ENCODE results near the gene GPR161. TPM values are rescaled to one million over a fixed set of nuclear protein-coding genes. Genes with fewer than 3 reads are reported as not detected.
A peak's percentile ranks its signal among the peaks of the same experiment; 100 is the strongest.
"Not testable (repeated sequence)": the region's sequence is repeated elsewhere in the genome, so short reads cannot be mapped to it uniquely, and the experiment has no call there.

The GPR161 gene
- total and polyA plus RNA-seq, 4 donors, result 6.0 to 19.8 (median 13.8) TPM

- H3K4me1 ChIP-seq (ENCODE audit: control insufficient read depth in 1 of 2, insufficient read depth in 2 of 2, low read length in 2 of 2); H3K36me3 ChIP-seq (ENCODE audit: control insufficient read depth in 1 of 2, insufficient read depth in 2 of 2, low read length in 1 of 2); ATAC-seq (ENCODE audit: low FRiP score); H3K9me3 ChIP-seq (ENCODE audit: control insufficient read depth, low read length); DNase-seq; H3K4me3 ChIP-seq (ENCODE audit: low read length in 2 of 2); intact Hi-C loops (cut with DNase I); H3K27ac ChIP-seq (ENCODE audit: low read depth in 1 of 2, low read length in 2 of 2); H3K27me3 ChIP-seq (ENCODE audit: control insufficient read depth in 1 of 2, insufficient read depth in 2 of 2, low read length in 1 of 2): not testable (repeated sequence)
- WGBS, 2 donors, result 68 to 73% methylated on average over 4 of the region's 4 CpGs
Measured at GRCh38 chr1:168154707-168155106, 18.0 kb upstream of the GPR161 start.

GRCh38 chr1:168151935-168152334 lies 15.2 kb upstream of the GPR161 start:
- H3K4me3 ChIP-seq (ENCODE audit: low read length in 2 of 2), result no peak overlapping the region
- no peaks in the 10 kb centered on the region for H3K4me1 ChIP-seq (ENCODE audit: control insufficient read depth in 1 of 2, insufficient read depth in 2 of 2, low read length in 2 of 2)
- ATAC-seq (ENCODE audit: low FRiP score) (no peak), DNase-seq (no peak)
- H3K9me3 ChIP-seq (ENCODE audit: control insufficient read depth, low read length), result no peaks in the 10 kb centered on the region
- H3K36me3 ChIP-seq (ENCODE audit: control insufficient read depth in 1 of 2, insufficient read depth in 2 of 2, low read length in 1 of 2), result no peaks in the 10 kb centered on the region
- no peaks in the 10 kb centered on the region for H3K27me3 ChIP-seq (ENCODE audit: control insufficient read depth in 1 of 2, insufficient read depth in 2 of 2, low read length in 1 of 2)
- H3K27ac ChIP-seq (ENCODE audit: low read depth in 1 of 2, low read length in 2 of 2), result no peak overlapping the region
- 92 to 93% methylated on average over 4 of the region's 4 CpGs for WGBS, 2 donors
- intact Hi-C loops (cut with DNase I), result no loop called here

- Histone ChIP-seq H3K27me3 (ENCODE audit: control insufficient read depth in 1 of 2, insufficient read depth in 2 of 2, low read length in 1 of 2) (no peaks in the 10 kb centered on the region), H3K9me3 (ENCODE audit: control insufficient read depth, low read length) (no peaks in the 10 kb centered on the region), H3K4me1 (ENCODE audit: control insufficient read depth in 1 of 2, insufficient read depth in 2 of 2, low read length in 2 of 2) (no peaks in the 10 kb centered on the region), H3K27ac (ENCODE audit: low read depth in 1 of 2, low read length in 2 of 2) (no peak overlapping the region), H3K4me3 (ENCODE audit: low read length in 2 of 2) (no peak overlapping the region), H3K36me3 (ENCODE audit: control insufficient read depth in 1 of 2, insufficient read depth in 2 of 2, low read length in 1 of 2) (no peaks in the 10 kb centered on the region)
- ATAC-seq (ENCODE audit: low FRiP score) (no peak), DNase-seq (no peak)
- intact Hi-C loops (cut with DNase I), result no loop called here
- WGBS, 2 donors, result 98 to 100% methylated on average over 1 of the region's 1 CpG
Measured at GRCh38 chr1:168150283-168150682, 13.6 kb upstream of the GPR161 start.

- H3K27ac ChIP-seq (ENCODE audit: low read depth in 1 of 2, low read length in 2 of 2), result no peak overlapping the region
- H3K27me3 ChIP-seq (ENCODE audit: control insufficient read depth in 1 of 2, insufficient read depth in 2 of 2, low read length in 1 of 2), result no peaks in the 10 kb centered on the region
- WGBS, 2 donors, result 4 to 6% methylated on average over 4 of the region's 4 CpGs
- H3K4me1 ChIP-seq (ENCODE audit: control insufficient read depth in 1 of 2, insufficient read depth in 2 of 2, low read length in 2 of 2), result no peaks in the 10 kb centered on the region
- H3K36me3 ChIP-seq (ENCODE audit: control insufficient read depth in 1 of 2, insufficient read depth in 2 of 2, low read length in 1 of 2), result no peaks in the 10 kb centered on the region
- peak overlapping the region; percentile 11 to 32 for H3K4me3 ChIP-seq (ENCODE audit: low read length in 2 of 2)
- DNase-seq (no peak), ATAC-seq (ENCODE audit: low FRiP score) (no peak)
- intact Hi-C loops (cut with DNase I), result loop anchor here in 1 of 2 donors (10.0 kb wide), 1 partner anchor 76 kb away; the partner anchor contains the start of gene SFT2D2
- H3K9me3 ChIP-seq (ENCODE audit: control insufficient read depth, low read length), result no peaks in the 10 kb centered on the region
Measured at GRCh38 chr1:168148916-168149315, 12.2 kb upstream of the GPR161 start.

- no peak overlapping the region for H3K27ac ChIP-seq (ENCODE audit: low read depth in 1 of 2, low read length in 2 of 2)
- no peaks in the 10 kb centered on the region for H3K4me1 ChIP-seq (ENCODE audit: control insufficient read depth in 1 of 2, insufficient read depth in 2 of 2, low read length in 2 of 2)
- no peaks in the 10 kb centered on the region for H3K27me3 ChIP-seq (ENCODE audit: control insufficient read depth in 1 of 2, insufficient read depth in 2 of 2, low read length in 1 of 2)
- H3K4me3 ChIP-seq (ENCODE audit: low read length in 2 of 2), result no peak overlapping the region
- 85 to 89% methylated on average over 11 of the region's 11 CpGs for WGBS, 2 donors
- no peaks in the 10 kb centered on the region for H3K9me3 ChIP-seq (ENCODE audit: control insufficient read depth, low read length)
- no peaks in the 10 kb centered on the region for H3K36me3 ChIP-seq (ENCODE audit: control insufficient read depth in 1 of 2, insufficient read depth in 2 of 2, low read length in 1 of 2)
- DNase-seq, result no peak
- intact Hi-C loops (cut with DNase I), result loop anchor here in 1 of 2 donors (10.0 kb wide), 1 partner anchor 78 kb away; the partner anchor contains the start of gene SFT2D2
- ATAC-seq (ENCODE audit: low FRiP score), result no peak
Measured at GRCh38 chr1:168146626-168147025, 9.9 kb upstream of the GPR161 start.

GRCh38 chr1:168146160-168146539 lies 9.4 kb upstream of the GPR161 start:
- Histone ChIP-seq H3K9me3 (ENCODE audit: control insufficient read depth, low read length) (no peaks in the 10 kb centered on the region), H3K27ac (ENCODE audit: low read depth in 1 of 2, low read length in 2 of 2) (no peak overlapping the region), H3K4me1 (ENCODE audit: control insufficient read depth in 1 of 2, insufficient read depth in 2 of 2, low read length in 2 of 2) (no peaks in the 10 kb centered on the region), H3K27me3 (ENCODE audit: control insufficient read depth in 1 of 2, insufficient read depth in 2 of 2, low read length in 1 of 2) (no peaks in the 10 kb centered on the region), H3K36me3 (ENCODE audit: control insufficient read depth in 1 of 2, insufficient read depth in 2 of 2, low read length in 1 of 2) (no peaks in the 10 kb centered on the region), H3K4me3 (ENCODE audit: low read length in 2 of 2) (no peak overlapping the region)
- 60 to 89% methylated on average over 3 to 5 of the region's 5 CpGs for WGBS, 2 donors
- no peak for ATAC-seq (ENCODE audit: low FRiP score)
- intact Hi-C loops (cut with DNase I), result loop anchor here in 1 of 2 donors (10.0 kb wide), 1 partner anchor 79 kb away; the partner anchor contains the start of gene SFT2D2
- no peak for DNase-seq

- no peaks in the 10 kb centered on the region for H3K4me1 ChIP-seq (ENCODE audit: control insufficient read depth in 1 of 2, insufficient read depth in 2 of 2, low read length in 2 of 2)
- H3K27me3 ChIP-seq (ENCODE audit: control insufficient read depth in 1 of 2, insufficient read depth in 2 of 2, low read length in 1 of 2), result no peaks in the 10 kb centered on the region
- H3K27ac ChIP-seq (ENCODE audit: low read depth in 1 of 2, low read length in 2 of 2), result no peak overlapping the region
- no peaks in the 10 kb centered on the region for H3K9me3 ChIP-seq (ENCODE audit: control insufficient read depth, low read length)
- ATAC-seq (ENCODE audit: low FRiP score) (peak; percentile 87), DNase-seq (peak; percentile 94 to 97)
- no peak overlapping the region for H3K4me3 ChIP-seq (ENCODE audit: low read length in 2 of 2)
- no peaks in the 10 kb centered on the region for H3K36me3 ChIP-seq (ENCODE audit: control insufficient read depth in 1 of 2, insufficient read depth in 2 of 2, low read length in 1 of 2)
- intact Hi-C loops (cut with DNase I), result loop anchor here in 1 of 2 donors (10.0 kb wide), 1 partner anchor 79 kb away; the partner anchor contains the start of gene SFT2D2
- 22 to 23% methylated on average over 14 to 15 of the region's 15 CpGs for WGBS, 2 donors
Measured at GRCh38 chr1:168145184-168146159, 8.7 kb upstream of the GPR161 start.

GRCh38 chr1:168141871-168142385 lies 5.2 kb upstream of the GPR161 start:
- Histone ChIP-seq H3K36me3 (ENCODE audit: control insufficient read depth in 1 of 2, insufficient read depth in 2 of 2, low read length in 1 of 2) (no peaks in the 10 kb centered on the region), H3K4me1 (ENCODE audit: control insufficient read depth in 1 of 2, insufficient read depth in 2 of 2, low read length in 2 of 2) (no peaks in the 10 kb centered on the region), H3K4me3 (ENCODE audit: low read length in 2 of 2) (no peak overlapping the region), H3K9me3 (ENCODE audit: control insufficient read depth, low read length) (no peaks in the 10 kb centered on the region), H3K27me3 (ENCODE audit: control insufficient read depth in 1 of 2, insufficient read depth in 2 of 2, low read length in 1 of 2) (no peaks in the 10 kb centered on the region), H3K27ac (ENCODE audit: low read depth in 1 of 2, low read length in 2 of 2) (no peak overlapping the region)
- ATAC-seq (ENCODE audit: low FRiP score) (no peak), DNase-seq (no peak)
- intact Hi-C loops (cut with DNase I), result loop anchor here in 1 of 2 donors (10.0 kb wide), 1 partner anchor 83 kb away; the partner anchor contains the start of gene SFT2D2
- 96 to 98% methylated on average over 3 of the region's 3 CpGs for WGBS, 2 donors
